Urothelium cell line (cell line): ENCODE results near the gene PTPRA.
"Not testable (repeated sequence)": the region's sequence is repeated elsewhere in the genome, so short reads cannot be mapped to it uniquely, and the experiment has no call there.

ENCODE experiments used
- DNase-seq: peaks from one replicate; pipeline ENCODE4 v3.0.0; 2011; ENCODE audit warnings: low spot score, mixed read lengths
- FAIRE-seq: peaks from 2 replicates; lab custom pipeline; 2011; peaks lifted over from hg19 to GRCh38; lab: Jason Lieb, UNC

The PTPRA gene

GRCh38 chr20:2883726-2884637 lies 10.7 kb downstream of the PTPRA start:
- no peak for FAIRE-seq
- no peak for DNase-seq

- no peak for DNase-seq
- no peak for FAIRE-seq
These were observed 14.4 kb downstream of the PTPRA start for GRCh38 chr20:2887715-2888114.

- FAIRE-seq (no peak), DNase-seq (no peak)
These were observed 15.1 kb downstream of the PTPRA start for GRCh38 chr20:2888224-2888955.

GRCh38 chr20:2889209-2889608 lies 15.9 kb downstream of the PTPRA start:
- DNase-seq (no peak), FAIRE-seq (no peak)

GRCh38 chr20:2889797-2890196 lies 16.5 kb downstream of the PTPRA start:
- DNase-seq, result no peak
- no peak for FAIRE-seq

GRCh38 chr20:2890742-2891141 lies 17.5 kb downstream of the PTPRA start:
- no peak for FAIRE-seq

GRCh38 chr20:2891343-2891742 lies 18.1 kb downstream of the PTPRA start:
- DNase-seq (no peak), FAIRE-seq (no peak)

More at GRCh38 chr20:2890742-2891141, 17.5 kb downstream of the PTPRA start:
- DNase-seq, result no peak

GRCh38 chr20:2892376-2892775 lies 19.1 kb downstream of the PTPRA start:
- DNase-seq (no peak), FAIRE-seq (no peak)

- no peak for DNase-seq
- FAIRE-seq, result no peak
These were observed 20.9 kb downstream of the PTPRA start for GRCh38 chr20:2894221-2894620.

GRCh38 chr20:2895154-2895553 lies 21.9 kb downstream of the PTPRA start:
- FAIRE-seq, result not testable (repeated sequence)

GRCh38 chr20:2899243-2899642 lies 26.0 kb downstream of the PTPRA start:
- no peak for FAIRE-seq

More at GRCh38 chr20:2895154-2895553, 21.9 kb downstream of the PTPRA start:
- DNase-seq, result not testable (repeated sequence)

GRCh38 chr20:2900845-2901592 lies 27.7 kb downstream of the PTPRA start:
- FAIRE-seq (no peak), DNase-seq (no peak)

More at GRCh38 chr20:2899243-2899642, 26.0 kb downstream of the PTPRA start:
- DNase-seq, result no peak

GRCh38 chr20:2902291-2902690 lies 29.0 kb downstream of the PTPRA start:
- no peak for DNase-seq
- FAIRE-seq, result no peak

GRCh38 chr20:2902818-2903217 lies 29.5 kb downstream of the PTPRA start:
- no peak for FAIRE-seq
- DNase-seq, result no peak

GRCh38 chr20:2903686-2904085 lies 30.4 kb downstream of the PTPRA start:
- FAIRE-seq, result no peak

GRCh38 chr20:2907519-2907918 lies 34.2 kb downstream of the PTPRA start:
- no peak for DNase-seq
- FAIRE-seq, result no peak

More at GRCh38 chr20:2903686-2904085, 30.4 kb downstream of the PTPRA start:
- no peak for DNase-seq

- FAIRE-seq (no peak), DNase-seq (no peak)
These were observed 36.7 kb downstream of the PTPRA start for GRCh38 chr20:2909953-2910352.

- FAIRE-seq (no peak), DNase-seq (no peak)
These were observed 37.9 kb downstream of the PTPRA start for GRCh38 chr20:2911200-2911599.

GRCh38 chr20:2914160-2914559 lies 40.9 kb downstream of the PTPRA start:
- DNase-seq (no peak), FAIRE-seq (no peak)

GRCh38 chr20:2917266-2917665 lies 44.0 kb downstream of the PTPRA start:
- DNase-seq (no peak), FAIRE-seq (no peak)
